HUES64 (cell line): ENCODE measurements around the gene CD2.

Experiments
- H3K27ac ChIP-seq: 2 replicates; pipeline ENCODE4 v1.7.0; 2013; ENCODE audit warnings: low read depth, low read length, inconsistent platforms
- H3K27me3 ChIP-seq: 2 replicates; pipeline ENCODE4 v1.6.1; 2013; ENCODE audit warnings: mild to moderate bottlenecking, low read length; ENCODE audit not compliant: insufficient read depth
- H3K36me3 ChIP-seq: 2 replicates; pipeline ENCODE4 v1.6.1; 2013; ENCODE audit warnings: mild to moderate bottlenecking, low read length; ENCODE audit not compliant: insufficient read depth
- H3K4me1 ChIP-seq: 2 replicates; pipeline ENCODE4 v1.6.1; 2013; ENCODE audit warnings: mild to moderate bottlenecking, low read length, moderate library complexity; ENCODE audit not compliant: insufficient read depth
- H3K4me3 ChIP-seq: 2 replicates; pipeline ENCODE4 v1.5.1; 2013; ENCODE audit warnings: mild to moderate bottlenecking, low read length, moderate library complexity
- H3K9ac ChIP-seq: 2 replicates; pipeline ENCODE4 v1.6.1; 2013; ENCODE audit warnings: mild to moderate bottlenecking, low read depth, low read length
- H3K9me3 ChIP-seq: 2 replicates; pipeline ENCODE4 v1.6.1; 2013; ENCODE audit warnings: low read depth, low read length; ENCODE audit not compliant: insufficient read depth
- WGBS: fragments of 150-250, 120-280 bp; methylation state at CpG from one replicate; pipeline ENCODE4 v1.1.7; 2013; ENCODE audit warnings: missing lambda C conversion rate; 5-methylcytosine and 5-hydroxymethylcytosine counted together

CD2 gene

DNA sequence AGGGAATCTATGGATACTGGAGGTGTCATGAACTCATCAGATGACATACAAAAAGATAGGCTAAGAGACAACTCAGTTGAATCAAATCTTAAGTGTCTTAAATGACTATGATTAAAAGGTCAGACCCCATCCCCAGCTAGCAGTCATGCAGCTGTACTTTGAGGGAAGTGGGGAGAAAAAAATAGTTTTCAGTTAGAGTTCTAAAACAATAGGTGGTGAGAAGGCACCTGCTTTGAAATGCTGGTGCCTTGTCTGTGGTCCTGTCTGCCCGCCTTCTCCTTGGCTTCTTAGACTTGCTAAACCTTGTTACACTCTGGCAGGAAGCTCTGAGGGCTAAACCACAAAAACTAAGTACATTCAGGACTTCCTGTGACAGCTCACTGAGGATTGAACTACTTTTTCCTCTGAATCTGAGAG is 15.3 kb downstream of the CD2 start:
- no peaks in the 10 kb centered on the region for H3K36me3 ChIP-seq
- no peaks in the 10 kb centered on the region for H3K4me1 ChIP-seq
- H3K27ac ChIP-seq = no peak overlapping the region
- H3K4me3 ChIP-seq = no peak overlapping the region
- H3K9me3 ChIP-seq = no peaks in the 10 kb centered on the region
- H3K27me3 ChIP-seq = no peaks in the 10 kb centered on the region
- 78% methylated on average over 1 of the region's 1 CpG for WGBS
- no peak overlapping the region for H3K9ac ChIP-seq

DNA sequence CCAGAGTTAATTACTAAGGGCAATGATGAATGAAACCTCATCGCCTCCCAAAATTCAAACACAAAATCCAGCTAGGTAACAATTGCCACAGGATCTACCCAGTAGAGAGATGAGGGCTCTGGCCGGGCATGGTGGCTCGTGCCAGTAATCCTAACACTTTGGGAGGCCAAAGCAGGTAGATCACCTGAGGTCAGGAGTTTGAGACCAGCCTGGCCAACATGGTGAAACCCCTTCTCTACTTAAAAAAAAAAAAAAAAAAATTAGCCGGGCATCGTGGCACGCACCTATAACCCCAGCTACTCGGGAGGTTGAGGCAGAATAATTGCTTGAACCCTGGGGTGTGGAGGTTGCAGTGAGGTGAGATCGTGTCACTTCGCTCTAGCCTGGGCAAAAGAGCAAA is 15.8 kb downstream of the CD2 start:
- Histone ChIP-seq H3K9ac (no peak overlapping the region), H3K4me1 (no peaks in the 10 kb centered on the region), H3K36me3 (no peaks in the 10 kb centered on the region), H3K9me3 (no peaks in the 10 kb centered on the region), H3K27ac (no peak overlapping the region), H3K27me3 (no peaks in the 10 kb centered on the region), H3K4me3 (no peak overlapping the region)
- whole genome bisulfite sequencing = 93% methylated on average over 9 of the region's 9 CpGs

DNA sequence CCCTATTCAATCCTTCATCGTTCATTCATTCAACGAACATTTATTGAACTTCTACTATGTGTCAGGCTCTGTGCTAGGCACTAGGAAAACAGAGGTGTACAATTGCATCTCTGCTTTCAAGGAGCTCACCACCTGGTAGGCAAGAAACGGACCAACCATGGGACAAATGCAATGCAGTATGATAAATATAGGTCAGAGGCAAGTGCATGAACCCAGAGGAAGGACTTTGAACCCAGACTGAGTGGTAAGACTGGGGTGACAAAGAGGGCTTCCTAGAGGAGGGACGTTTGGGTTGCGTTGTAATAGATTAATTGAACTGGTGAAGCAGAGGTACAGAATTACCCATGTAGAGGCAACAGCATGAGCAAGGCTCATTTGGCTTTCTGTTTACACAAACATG is 16.4 kb downstream of the CD2 start:
- Histone ChIP-seq H3K27ac (no peak overlapping the region), H3K27me3 (no peaks in the 10 kb centered on the region), H3K36me3 (no peaks in the 10 kb centered on the region), H3K4me1 (no peaks in the 10 kb centered on the region), H3K9me3 (no peaks in the 10 kb centered on the region), H3K9ac (no peak overlapping the region), H3K4me3 (no peak overlapping the region)
- 89% methylated on average over 5 of the region's 5 CpGs for WGBS

DNA sequence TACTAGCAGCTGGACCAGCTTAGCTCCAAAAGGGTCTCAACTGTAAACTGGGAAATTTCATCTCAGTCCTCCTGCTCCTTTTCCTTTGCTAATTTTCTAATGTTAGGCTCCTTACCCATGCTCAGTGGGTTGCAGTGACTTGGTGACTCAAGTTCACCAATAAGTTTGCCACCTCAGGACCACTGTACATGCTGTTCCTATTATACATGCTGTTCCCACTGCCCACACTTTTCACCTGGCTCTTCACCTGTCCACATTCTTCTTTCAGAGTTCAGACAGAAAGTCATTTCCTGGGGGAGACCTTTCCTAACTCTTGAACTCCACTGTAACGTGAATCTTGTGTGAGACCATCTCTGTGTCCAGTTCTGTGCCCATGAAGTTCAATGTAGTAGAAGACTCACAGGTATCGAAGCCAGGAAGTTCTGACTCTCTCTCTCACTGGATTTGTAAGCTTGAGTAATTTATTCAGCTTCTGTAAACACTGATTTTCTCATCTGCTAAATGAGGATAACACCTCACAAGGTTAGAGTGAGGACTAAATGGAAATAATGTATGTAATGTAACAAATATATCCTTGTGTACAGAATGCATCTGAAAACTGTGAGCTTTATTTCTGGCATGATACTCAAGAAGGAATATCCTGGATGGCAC is 17.9 kb downstream of the CD2 start:
- H3K27ac ChIP-seq = no peak overlapping the region
- WGBS = 96% methylated on average over 2 of the region's 2 CpGs

DNA sequence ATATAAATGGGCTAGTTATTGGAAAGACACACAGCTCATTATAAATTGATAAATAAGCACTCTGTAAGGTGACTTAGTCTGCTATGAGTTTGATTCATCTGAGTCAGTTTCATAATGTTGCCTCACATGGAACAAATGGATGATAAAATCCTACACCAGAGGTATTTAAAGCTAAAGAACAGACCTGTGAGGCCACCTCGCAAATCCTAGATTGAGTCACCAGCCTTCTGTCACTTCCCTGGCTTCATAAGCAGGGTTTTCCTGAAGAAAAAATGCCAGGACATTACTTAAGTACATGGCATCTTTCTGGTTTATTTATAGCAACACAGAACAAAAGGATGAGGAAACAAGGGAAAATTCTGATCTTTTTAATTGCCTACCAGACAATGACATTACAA is 18.4 kb downstream of the CD2 start:
- H3K9me3 ChIP-seq = no peaks in the 10 kb centered on the region
- no peak overlapping the region for H3K4me3 ChIP-seq
- WGBS = 86% methylated on average over 1 of the region's 1 CpG
- no peaks in the 10 kb centered on the region for H3K36me3 ChIP-seq
- H3K4me1 ChIP-seq = peaks cover 1% of the 10 kb centered on the region; the same call in 1 of the 2 replicates
- H3K27me3 ChIP-seq = no peaks in the 10 kb centered on the region
- no peak overlapping the region for H3K27ac ChIP-seq
- no peak overlapping the region for H3K9ac ChIP-seq

More for the DNA sequence above, 17.9 kb downstream of the CD2 start:
- no peak overlapping the region for H3K4me3 ChIP-seq
- no peak overlapping the region for H3K9ac ChIP-seq
- H3K4me1 ChIP-seq = no peaks in the 10 kb centered on the region
- no peaks in the 10 kb centered on the region for H3K9me3 ChIP-seq
- no peaks in the 10 kb centered on the region for H3K27me3 ChIP-seq
- H3K36me3 ChIP-seq = no peaks in the 10 kb centered on the region

DNA sequence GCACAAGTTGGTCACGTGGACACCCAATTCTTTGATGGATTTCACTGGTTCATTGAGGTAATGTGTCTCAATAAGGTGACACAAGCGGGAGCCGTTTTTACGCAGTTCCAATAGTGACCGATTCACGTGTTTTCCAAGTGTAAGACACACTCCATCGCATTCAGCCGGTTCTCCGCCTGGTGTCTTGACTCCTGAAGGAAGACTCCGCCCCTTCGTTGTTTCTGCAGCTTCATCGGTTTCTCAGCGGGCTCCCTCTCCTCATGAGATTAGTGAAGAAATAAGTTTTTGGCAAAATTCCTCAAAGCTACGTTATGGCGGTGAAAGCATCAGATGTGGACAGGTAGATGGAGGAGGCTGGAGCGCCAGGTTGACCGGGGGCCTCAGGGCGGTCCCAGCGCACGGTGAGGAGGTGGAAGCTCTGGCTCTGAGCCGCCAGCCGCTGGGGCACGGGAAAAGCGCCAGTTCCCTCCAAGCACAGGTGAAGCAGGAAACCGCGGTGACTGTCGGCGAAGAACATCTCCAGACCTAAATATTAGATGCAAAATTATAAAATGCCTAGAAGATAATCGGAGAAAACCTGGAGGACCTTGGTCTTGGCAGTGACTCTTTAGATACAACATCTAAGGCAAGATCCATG is 21.0 kb downstream of the CD2 start:
- Histone ChIP-seq H3K9me3 (no peaks in the 10 kb centered on the region), H3K27me3 (no peaks in the 10 kb centered on the region), H3K36me3 (no peaks in the 10 kb centered on the region), H3K9ac (no peak overlapping the region), H3K27ac (no peak overlapping the region), H3K4me3 (no peak overlapping the region), H3K4me1 (peaks cover 11% of the 10 kb centered on the region)
- 96% methylated on average over 29 of the region's 29 CpGs for WGBS

DNA sequence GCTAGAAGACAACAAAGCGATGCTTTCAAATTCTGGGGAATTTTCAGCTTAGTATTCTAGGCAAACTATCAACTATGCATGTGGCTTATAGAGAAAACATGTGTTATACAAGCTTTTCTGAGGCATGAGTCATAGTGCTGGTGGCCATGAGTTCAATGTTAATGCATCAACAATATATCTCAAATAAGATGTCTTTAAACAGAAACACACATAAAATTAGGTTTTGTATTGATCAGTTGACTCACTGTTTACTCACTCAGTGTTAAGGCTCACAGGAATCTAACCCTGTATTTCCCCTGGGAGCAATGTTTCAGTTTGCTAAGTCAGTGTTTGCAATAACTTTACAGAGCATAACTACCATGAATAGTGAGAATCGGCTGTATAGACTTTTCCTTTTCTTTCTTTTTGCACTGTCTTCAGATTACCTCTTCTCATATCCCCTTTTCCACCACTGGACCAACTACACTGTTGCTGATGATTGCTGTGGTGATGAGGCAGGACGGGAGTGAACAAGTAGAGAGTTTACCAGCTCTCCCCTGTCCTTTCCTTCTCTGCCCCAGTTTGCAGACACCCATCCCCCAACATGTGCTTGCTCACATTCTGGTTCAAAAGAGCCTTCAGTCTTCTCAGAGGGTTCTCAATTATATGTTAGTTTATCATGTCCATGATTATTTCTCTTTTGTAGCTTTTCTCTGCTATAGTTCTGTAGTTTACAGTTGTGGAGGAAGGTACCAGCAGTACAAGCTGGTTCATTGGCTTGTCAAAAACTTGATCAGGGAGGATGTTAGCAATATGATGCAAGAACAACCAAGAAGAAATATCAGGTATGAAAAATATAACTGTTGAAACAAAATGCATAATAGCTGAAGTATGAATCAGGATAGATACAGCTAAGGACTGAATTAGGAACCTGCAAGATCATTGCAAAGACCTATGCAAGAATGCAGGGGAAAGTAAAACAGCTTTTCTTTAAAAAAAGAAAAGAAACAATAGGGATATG is 23.9 kb downstream of the CD2 start:
- WGBS = 97% methylated on average over 3 of the region's 3 CpGs

DNA sequence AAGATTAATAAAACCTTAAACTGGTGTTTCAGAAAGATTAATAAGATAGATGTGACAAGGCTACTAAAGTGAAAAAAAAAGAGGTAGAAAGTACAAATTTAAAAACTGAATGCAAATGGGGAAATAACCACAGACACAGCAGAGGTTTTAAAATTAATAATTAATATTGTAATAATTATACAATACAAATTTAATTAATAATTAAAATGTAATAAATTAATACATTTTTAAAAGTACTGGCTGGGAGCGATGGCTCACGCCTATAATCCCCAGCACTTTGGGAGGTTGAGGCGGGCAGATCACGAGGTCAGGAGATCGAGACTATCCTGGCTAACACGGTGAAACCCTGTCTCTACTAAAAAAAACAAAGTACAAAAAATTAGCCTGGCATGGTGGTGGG is 26.8 kb downstream of the CD2 start:
- H3K27ac ChIP-seq = no peak overlapping the region
- H3K4me3 ChIP-seq = no peak overlapping the region
- no peaks in the 10 kb centered on the region for H3K36me3 ChIP-seq
- H3K9ac ChIP-seq = no peak overlapping the region
- H3K27me3 ChIP-seq = no peaks in the 10 kb centered on the region
- 97% methylated on average over 6 of the region's 6 CpGs for WGBS
- H3K9me3 ChIP-seq = no peaks in the 10 kb centered on the region
- H3K4me1 ChIP-seq = peaks cover 11% of the 10 kb centered on the region

More for the DNA sequence above, 23.9 kb downstream of the CD2 start:
- H3K9ac ChIP-seq = no peak overlapping the region
- H3K27me3 ChIP-seq = no peaks in the 10 kb centered on the region
- H3K36me3 ChIP-seq = no peaks in the 10 kb centered on the region
- peaks cover 11% of the 10 kb centered on the region for H3K4me1 ChIP-seq
- no peak overlapping the region for H3K4me3 ChIP-seq
- no peak overlapping the region for H3K27ac ChIP-seq
- H3K9me3 ChIP-seq = no peaks in the 10 kb centered on the region

DNA sequence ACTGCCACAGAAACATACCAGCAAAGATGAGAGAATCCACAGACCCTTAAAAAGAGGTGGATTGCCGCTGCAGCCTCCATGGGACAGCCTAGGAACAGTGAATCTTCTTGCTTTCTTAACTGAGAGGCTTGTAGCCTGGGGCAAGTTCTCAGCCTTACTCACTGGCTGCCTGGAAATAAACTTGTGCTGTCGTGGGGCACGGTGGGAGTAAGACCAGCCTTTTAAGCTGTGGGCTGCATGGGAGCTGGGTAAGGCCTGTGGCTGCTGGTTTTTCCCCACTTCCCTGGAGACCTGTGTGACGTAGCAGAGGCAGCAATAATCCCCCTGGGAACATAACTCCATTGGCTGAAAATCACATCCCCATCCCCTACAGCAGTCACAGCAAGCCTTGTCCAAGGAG is 30.8 kb downstream of the CD2 start:
- 86% methylated on average over 4 of the region's 4 CpGs for WGBS
- no peak overlapping the region for H3K9ac ChIP-seq
- no peaks in the 10 kb centered on the region for H3K27me3 ChIP-seq
- no peak overlapping the region for H3K4me3 ChIP-seq
- no peaks in the 10 kb centered on the region for H3K36me3 ChIP-seq
- H3K9me3 ChIP-seq = no peaks in the 10 kb centered on the region
- no peak overlapping the region for H3K27ac ChIP-seq
- H3K4me1 ChIP-seq = no peaks in the 10 kb centered on the region

DNA sequence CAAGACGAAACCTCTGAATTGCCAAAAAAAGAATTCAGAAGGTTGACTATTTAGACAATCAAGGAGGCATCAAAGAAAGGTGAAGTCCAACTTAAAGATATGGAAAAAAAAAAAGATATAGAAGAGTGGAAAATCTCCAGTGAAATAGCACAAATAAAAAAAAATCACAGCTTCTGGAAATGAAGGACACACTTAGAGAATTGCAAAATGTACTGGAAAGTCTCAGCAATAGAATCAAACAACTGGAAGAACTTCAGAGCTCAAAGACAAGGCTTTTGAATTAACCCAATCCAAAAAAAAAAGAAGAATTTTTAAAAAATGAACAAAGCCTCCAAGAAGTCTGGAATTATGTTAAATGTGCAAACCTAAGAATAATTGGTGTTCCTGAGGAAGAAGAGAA is 31.8 kb downstream of the CD2 start:
- no peaks in the 10 kb centered on the region for H3K9me3 ChIP-seq
- WGBS = 100% methylated on average over 1 of the region's 1 CpG
- H3K36me3 ChIP-seq = no peaks in the 10 kb centered on the region

DNA sequence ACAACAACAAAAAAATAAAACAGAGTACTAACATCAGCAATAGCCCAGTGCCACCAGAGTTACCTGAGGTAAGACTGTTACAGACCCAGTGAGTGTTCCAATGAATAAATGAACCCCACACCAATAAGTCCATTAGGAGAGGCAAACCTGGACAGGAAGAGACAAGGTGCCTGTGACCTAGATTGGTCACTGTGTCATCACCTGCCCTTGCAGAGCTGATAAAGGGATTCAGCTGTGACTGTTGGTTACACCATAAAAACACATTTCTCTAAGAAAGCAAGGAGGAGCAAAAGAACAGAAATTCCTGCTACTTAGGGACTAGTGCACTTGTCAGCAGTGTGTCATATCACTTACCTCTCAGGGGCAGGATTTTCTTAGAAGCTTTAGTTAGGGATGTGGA is 37.5 kb downstream of the CD2 start:
- Histone ChIP-seq H3K4me3 (no peak overlapping the region), H3K27ac (no peak overlapping the region), H3K4me1 (peaks cover 10% of the 10 kb centered on the region), H3K36me3 (no peaks in the 10 kb centered on the region), H3K27me3 (no peaks in the 10 kb centered on the region), H3K9ac (no peak overlapping the region), H3K9me3 (no peaks in the 10 kb centered on the region)

More for the DNA sequence above, 31.8 kb downstream of the CD2 start:
- Histone ChIP-seq H3K27me3 (no peaks in the 10 kb centered on the region), H3K27ac (no peak overlapping the region), H3K9ac (no peak overlapping the region), H3K4me3 (no peak overlapping the region), H3K4me1 (no peaks in the 10 kb centered on the region)
